ENCODE measurements around the gene ACTL7B.
"Not testable (repeated sequence)": the region's sequence is repeated elsewhere in the genome, so short reads cannot be mapped to it uniquely, and the experiment has no call there.

The ACTL7B gene

GRCh38 chr9:108869092-108869725 lies 13.4 kb upstream of the ACTL7B start:
- DNase-seq (ENCODE audit: low read depth, low spot score), result no peak

GRCh38 chr9:108867829-108868228 lies 12.0 kb upstream of the ACTL7B start:
- no peak for DNase-seq (ENCODE audit: low read depth, low spot score)

GRCh38 chr9:108867116-108867515 lies 11.3 kb upstream of the ACTL7B start:
- no peak for DNase-seq (ENCODE audit: low read depth, low spot score)

- no peak for DNase-seq (ENCODE audit: low read depth, low spot score)
These were observed 10.2 kb upstream of the ACTL7B start for GRCh38 chr9:108866001-108866420.

GRCh38 chr9:108865037-108865436 lies 9.3 kb upstream of the ACTL7B start:
- no peak for DNase-seq (ENCODE audit: low read depth, low spot score)

- no peak for DNase-seq (ENCODE audit: low read depth, low spot score)
These were observed 8.7 kb upstream of the ACTL7B start for GRCh38 chr9:108864446-108864845.

- no peak for DNase-seq (ENCODE audit: low read depth, low spot score)
These were observed 8.1 kb upstream of the ACTL7B start for GRCh38 chr9:108863891-108864290.

GRCh38 chr9:108861997-108862396 lies 6.2 kb upstream of the ACTL7B start, which contains the start of gene ACTL7A:
TSS of gene ACTL7A (plus strand) at chr9:108862266. CDS start at chr9:108862323, 57 bp downstream.
- DNase-seq (ENCODE audit: low read depth, low spot score), result no peak

- DNase-seq (ENCODE audit: low read depth, low spot score), result no peak
These were observed 5.7 kb upstream of the ACTL7B start for GRCh38 chr9:108861464-108861863.

- no peak for DNase-seq (ENCODE audit: low read depth, low spot score)
These were observed 5.0 kb upstream of the ACTL7B start for GRCh38 chr9:108860764-108861163.

GRCh38 chr9:108860354-108860753 lies 4.6 kb upstream of the ACTL7B start:
- no peak for DNase-seq (ENCODE audit: low read depth, low spot score)

- DNase-seq (ENCODE audit: low read depth, low spot score), result no peak
These were observed 3.8 kb upstream of the ACTL7B start for GRCh38 chr9:108859459-108860114.

- no peak for DNase-seq (ENCODE audit: low read depth, low spot score)
These were observed 1.8 kb upstream of the ACTL7B start for GRCh38 chr9:108857572-108857971.

GRCh38 chr9:108855529-108855886 lies 278 bp downstream of the ACTL7B start:
- no peak for DNase-seq (ENCODE audit: low read depth, low spot score)

GRCh38 chr9:108854641-108855528 lies 901 bp downstream of the ACTL7B start:
- DNase-seq (ENCODE audit: low read depth, low spot score), result no peak

GRCh38 chr9:108854094-108854493 lies 1.7 kb downstream of the ACTL7B start:
- no peak for DNase-seq (ENCODE audit: low read depth, low spot score)

GRCh38 chr9:108852079-108852478 lies 3.7 kb downstream of the ACTL7B start:
- no peak for DNase-seq (ENCODE audit: low read depth, low spot score)

GRCh38 chr9:108851138-108851537 lies 4.6 kb downstream of the ACTL7B start:
- DNase-seq (ENCODE audit: low read depth, low spot score), result no peak

- no peak for DNase-seq (ENCODE audit: low read depth, low spot score)
These were observed 5.4 kb downstream of the ACTL7B start for GRCh38 chr9:108850293-108850897.

- DNase-seq (ENCODE audit: low read depth, low spot score), result not testable (repeated sequence)
These were observed 7.5 kb downstream of the ACTL7B start for GRCh38 chr9:108848296-108848695.

- DNase-seq (ENCODE audit: low read depth, low spot score), result no peak
These were observed 9.8 kb downstream of the ACTL7B start for GRCh38 chr9:108845947-108846346.

- no peak for DNase-seq (ENCODE audit: low read depth, low spot score)
These were observed 10.3 kb downstream of the ACTL7B start for GRCh38 chr9:108845507-108845906.
